HG03280 (cell line): ENCODE data around the gene AIRE.
"Not testable (repeated sequence)": the region's sequence is repeated elsewhere in the genome, so short reads cannot be mapped to it uniquely, and the experiment has no call there.

Experiments
- ATAC-seq: cut with Tn5 transposase; IDR thresholded peaks from one replicate; pipeline ENCODE4 v1.9.1; 2021; ENCODE audit warnings: mild to moderate bottlenecking, moderate library complexity; ENCODE audit not compliant: unreplicated experiment

AIRE gene

DNA sequence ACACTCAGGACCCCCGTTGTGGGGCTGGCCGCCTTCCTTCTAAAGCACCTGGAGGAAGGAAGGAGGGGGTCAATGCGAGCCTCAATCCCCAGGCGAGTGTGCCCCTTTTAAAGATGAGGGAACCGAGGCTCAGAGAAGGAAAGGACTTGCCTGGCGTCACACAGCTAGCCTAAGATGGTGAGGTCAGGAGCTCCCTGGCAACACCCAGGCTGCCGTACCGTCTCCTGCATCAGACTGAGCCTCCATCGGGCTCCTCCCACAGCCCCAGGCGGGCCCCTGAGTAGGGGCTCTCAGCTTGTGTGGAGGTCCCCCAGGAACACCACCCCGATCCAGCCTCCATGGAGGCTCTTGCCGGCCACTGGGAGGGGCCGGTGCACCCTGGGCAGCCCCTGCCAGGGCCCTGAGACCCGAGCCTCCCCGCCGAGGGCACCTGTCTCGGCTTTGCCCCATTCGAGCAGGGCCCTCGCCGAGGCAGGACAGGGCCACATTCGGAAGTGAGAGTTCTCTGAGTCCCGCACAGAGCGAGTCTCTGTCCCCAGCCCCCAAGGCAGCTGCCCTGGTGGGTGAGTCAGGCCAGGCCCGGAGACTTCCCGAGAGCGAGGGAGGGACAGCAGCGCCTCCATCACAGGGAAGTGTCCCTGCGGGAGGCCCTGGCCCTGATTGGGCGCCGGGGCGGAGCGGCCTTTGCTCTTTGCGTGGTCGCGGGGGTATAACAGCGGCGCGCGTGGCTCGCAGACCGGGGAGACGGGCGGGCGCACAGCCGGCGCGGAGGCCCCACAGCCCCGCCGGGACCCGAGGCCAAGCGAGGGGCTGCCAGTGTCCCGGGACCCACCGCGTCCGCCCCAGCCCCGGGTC lies at the start of gene AIRE:
Gene AIRE (plus strand): TSS at position 739 of the 855 bp plus-strand sequence. CDS start 131 bp downstream, outside the sequence.
- ATAC-seq = no peak

GRCh38 chr21:44240353-44240752 lies 45.3 kb upstream of the AIRE start:
- ATAC-seq = peak; percentile 6

GRCh38 chr21:44240842-44241241 lies 44.8 kb upstream of the AIRE start, which contains the start of gene ICOSLG:
Gene ICOSLG, minus strand, starts transcription at chr21:44240943. Its CDS starts 126 bp downstream, at chr21:44240817.
- ATAC-seq = peak; percentile 36

DNA sequence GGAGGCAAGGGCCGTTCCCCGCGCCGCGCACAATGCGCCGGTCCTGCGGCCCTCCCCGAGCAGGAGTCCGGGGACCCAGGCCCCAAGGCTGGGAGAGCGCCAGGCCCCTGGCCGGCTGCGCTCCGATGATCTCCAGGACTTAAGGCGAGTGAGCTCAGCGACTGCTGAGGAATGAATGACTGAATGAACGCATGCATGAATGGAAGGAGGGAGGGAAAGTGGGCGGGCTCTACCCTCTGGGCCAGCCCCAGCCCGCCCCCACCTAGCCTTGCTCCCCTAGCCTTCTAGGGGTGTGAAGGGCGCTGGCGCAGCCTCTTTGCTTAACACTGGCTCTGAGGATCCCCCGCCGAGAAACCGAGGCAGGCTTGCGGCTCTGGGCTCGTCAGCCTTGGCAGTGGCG lies 44.4 kb upstream of the AIRE start:
- peak; percentile 32 for ATAC-seq

DNA sequence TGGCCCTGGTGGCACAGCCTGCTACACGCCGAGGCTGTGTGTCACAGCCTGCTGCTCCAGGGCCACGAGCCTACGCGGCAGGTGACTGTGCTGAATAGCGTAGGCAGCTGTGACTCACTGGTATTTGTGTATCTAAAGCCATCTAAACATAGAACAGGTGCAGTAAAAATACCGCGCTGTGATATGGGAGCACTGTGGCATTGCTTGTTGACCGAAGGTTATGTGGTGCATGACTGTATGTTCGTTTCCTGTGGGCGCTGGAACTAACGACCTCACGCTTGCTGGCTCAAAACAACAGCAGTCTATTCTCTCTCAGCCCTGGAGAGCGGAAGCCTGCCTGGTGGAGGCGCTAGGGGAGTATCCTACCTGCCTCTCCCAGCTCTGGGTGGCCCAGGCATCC lies 41.7 kb upstream of the AIRE start:
- peak; percentile 44 for ATAC-seq

- not testable (repeated sequence) for ATAC-seq
Measured at GRCh38 chr21:44247904-44248303, 37.8 kb upstream of the AIRE start.

GRCh38 chr21:44249204-44250037 lies 36.3 kb upstream of the AIRE start:
- not testable (repeated sequence) for ATAC-seq

- no peak for ATAC-seq
Measured at GRCh38 chr21:44253832-44254710, 31.6 kb upstream of the AIRE start.

DNA sequence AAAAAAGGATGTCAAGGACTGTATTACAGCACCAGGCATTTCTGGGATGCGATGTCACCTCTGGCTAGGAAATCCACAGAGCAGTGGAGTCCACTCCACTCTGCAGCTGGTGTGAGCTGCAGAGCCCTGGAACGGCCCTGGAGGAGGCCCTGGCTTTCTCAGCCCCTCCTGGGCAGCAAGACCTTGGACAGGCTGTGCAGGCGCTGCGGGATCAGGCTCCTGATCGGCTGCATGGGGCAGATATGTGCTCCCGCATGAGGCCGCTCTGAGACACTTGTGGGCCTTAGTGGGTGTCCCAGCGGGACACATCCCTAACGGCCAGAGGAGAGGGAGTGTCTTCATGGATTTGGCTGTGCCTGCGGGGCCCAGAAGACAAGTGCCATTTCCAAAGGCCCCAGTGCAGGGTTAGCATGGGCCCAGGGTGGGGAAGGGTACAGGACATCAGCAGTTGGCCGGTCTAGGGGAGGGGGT lies 30.1 kb upstream of the AIRE start:
- ATAC-seq = no peak

GRCh38 chr21:44258056-44258725 lies 27.5 kb upstream of the AIRE start:
- ATAC-seq = no peak

DNA sequence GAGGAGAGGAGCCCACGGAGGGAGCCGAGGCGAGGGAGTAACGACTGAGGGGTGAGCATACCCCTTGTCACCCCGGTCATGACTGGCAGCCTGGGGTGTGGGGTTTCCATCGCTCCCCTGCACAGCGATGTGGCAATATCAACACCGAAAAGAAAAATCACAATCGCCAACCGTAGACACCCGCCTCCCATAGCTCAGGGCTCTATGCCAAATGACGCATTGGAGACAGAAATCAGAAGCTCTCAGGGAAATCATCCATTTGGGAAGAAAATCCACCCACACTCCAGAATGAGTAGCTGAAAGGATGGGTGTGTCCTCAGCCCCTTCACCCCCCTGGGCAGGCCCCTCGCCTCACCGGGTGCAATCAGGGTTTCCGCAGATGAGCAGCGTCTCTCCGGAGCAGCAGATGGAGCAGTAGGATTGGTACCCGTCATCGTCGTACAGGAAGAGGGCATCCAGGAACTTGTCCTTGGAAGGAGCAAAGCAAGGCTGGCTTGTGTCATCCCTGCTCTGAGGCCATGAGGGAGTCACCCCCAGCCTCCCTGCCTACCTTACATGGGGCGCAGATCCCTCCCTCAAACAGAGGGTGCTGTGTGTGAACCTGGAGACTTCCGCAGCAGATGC lies 26.5 kb upstream of the AIRE start:
- no peak for ATAC-seq

DNA sequence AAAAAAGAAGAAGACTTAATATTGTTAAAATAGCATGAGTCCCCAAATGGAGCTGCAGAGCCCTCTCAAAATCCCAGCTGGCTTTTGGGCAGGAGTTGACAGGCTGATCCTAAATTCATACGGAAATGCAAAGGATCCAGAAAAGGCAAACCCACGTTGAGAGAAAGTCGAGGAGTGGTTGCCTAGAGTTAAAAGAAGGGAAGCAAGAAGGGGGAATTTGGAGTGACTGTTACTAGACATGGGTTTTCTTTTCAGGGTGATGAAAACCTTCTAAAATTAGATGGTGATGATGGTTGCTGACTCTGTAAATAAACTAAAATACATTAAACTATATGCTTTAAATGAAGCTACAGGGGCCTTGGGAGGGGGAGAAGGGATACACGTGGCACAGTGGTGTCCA lies 25.6 kb upstream of the AIRE start:
- no peak for ATAC-seq

DNA sequence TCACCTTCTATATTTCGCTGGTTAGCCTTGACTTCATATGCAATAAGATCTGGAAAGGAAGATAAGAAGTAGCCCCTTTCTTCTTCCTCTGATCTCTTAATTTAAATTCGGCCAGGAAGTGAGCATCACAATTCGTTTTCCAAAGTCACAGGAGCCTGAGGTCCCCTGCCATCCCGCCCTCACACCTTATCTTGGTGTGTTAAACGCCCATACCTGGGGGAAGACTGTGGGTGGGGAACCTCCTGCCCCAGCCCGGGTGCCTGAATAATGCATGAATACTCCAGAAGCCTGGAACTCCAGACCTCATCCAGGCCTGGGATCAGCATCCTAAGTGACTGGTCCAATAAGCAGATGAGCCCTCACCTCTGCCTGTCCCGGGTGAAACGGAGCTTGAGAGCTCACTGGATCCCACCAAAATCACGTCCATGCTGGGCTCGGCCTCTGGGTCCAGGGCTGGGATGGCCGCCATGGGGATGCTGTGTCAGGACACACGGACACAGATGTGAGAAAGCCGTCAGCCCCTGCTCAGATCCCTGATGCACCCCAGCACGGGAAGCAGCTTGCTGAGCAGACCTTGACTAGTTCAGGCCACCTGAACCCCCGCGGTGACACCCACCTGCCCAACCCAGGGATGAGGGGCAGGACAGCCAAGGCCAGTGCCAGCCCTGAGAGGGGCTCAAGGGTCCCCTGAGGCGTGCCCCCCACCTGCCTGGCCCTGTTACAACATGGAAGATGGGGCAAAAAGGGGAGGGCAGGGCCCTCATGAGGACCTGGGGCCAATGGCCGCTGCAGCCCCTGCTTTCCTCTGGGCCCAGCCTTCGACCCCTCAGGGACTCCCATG lies 24.7 kb upstream of the AIRE start:
- ATAC-seq = no peak

DNA sequence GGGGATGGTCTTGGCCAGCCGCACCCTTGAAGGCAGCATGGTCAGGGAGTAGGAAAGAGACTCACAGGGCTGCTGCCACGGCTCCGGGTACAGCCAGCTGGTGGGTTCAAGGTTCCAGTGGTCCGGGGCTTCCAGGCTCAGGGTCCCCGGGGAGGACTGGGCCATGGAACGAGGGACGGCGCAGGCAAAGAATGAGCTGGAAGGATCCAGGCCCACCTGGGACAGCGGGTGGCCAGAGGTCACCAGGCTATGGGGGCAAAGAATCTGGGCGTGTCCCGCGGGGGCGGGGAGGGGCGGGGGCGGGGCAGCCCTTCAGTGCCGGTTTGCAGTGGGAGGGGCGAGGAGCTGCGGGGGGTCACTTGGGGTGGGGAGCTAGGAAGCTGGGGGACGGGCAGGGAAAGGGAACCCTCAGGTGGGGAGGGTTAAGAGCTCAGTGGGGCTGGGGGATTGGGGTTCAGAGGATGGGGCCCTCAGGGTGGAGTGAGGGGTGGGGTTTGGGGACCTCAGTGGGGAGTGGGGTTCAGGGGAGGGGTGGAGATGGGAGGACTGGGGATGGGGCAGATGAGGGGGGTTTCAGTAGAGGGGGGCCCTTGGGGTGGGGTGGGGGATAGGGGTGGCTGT lies 23.9 kb upstream of the AIRE start, which contains the start of gene DNMT3L:
Gene DNMT3L (minus strand): TSS at position 223 of the 621 bp plus-strand sequence. CDS start 638 bp downstream, outside the sequence.
- no peak for ATAC-seq

GRCh38 chr21:44262338-44263056 lies 23.2 kb upstream of the AIRE start:
- no peak for ATAC-seq

DNA sequence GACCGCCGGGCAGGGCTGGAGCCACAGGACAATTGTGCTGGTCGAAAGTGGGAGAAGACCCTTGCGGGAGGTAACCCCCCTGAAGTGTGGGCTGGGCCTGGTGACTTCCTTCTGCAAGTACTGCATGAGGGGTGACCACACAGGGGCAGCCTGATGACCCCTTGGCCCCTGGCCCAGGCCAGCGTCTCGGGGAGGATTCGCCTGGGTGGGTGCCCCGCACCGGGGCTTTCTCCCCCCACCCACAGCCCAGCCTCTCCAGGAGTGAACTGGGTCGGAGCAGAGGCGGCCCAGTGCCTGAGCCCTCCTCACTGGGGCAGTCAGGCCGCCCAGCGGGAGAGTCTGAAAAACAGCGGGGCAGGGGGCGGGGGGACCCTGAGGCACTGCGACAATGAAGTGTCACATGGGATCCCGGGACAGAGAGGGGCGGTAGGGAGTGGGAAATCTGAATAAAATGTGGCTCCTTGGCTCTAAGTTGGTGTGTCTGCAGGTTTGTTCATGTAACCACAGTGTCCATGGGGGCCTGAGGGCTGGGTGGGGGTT lies 22.4 kb upstream of the AIRE start:
- no peak for ATAC-seq

GRCh38 chr21:44263768-44264167 lies 21.9 kb upstream of the AIRE start:
- ATAC-seq = no peak
